Measurements from ENCODE around the gene CST6. TPM values are rescaled to one million over a fixed set of nuclear protein-coding genes. Genes with fewer than 3 reads are reported as not detected.

The CST6 gene
- total and polyA plus RNA-seq, 2 experiments from 2014 or later: 4.2 to 8.3 TPM

DNA sequence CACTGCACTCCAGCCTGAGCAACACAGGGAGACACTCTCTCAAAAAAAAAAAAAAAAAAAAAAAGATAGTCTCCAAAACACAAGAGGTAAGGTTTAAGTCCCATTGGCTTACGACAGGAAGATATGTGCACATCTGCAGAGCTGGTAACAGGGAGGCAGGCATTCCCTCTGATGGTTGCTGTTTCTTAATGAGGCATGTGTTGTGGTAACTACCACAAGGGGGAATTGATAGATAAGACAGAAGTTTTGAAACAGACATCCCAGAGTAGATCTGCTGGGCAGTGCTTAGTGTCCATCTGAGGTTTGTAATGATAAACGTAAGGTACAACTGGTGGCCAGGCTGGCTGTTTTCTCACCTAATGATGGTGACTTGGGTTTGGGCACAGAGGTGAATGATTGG is 14.5 kb upstream of the CST6 start (continued):
- TF ChIP-seq, protein P1, sequence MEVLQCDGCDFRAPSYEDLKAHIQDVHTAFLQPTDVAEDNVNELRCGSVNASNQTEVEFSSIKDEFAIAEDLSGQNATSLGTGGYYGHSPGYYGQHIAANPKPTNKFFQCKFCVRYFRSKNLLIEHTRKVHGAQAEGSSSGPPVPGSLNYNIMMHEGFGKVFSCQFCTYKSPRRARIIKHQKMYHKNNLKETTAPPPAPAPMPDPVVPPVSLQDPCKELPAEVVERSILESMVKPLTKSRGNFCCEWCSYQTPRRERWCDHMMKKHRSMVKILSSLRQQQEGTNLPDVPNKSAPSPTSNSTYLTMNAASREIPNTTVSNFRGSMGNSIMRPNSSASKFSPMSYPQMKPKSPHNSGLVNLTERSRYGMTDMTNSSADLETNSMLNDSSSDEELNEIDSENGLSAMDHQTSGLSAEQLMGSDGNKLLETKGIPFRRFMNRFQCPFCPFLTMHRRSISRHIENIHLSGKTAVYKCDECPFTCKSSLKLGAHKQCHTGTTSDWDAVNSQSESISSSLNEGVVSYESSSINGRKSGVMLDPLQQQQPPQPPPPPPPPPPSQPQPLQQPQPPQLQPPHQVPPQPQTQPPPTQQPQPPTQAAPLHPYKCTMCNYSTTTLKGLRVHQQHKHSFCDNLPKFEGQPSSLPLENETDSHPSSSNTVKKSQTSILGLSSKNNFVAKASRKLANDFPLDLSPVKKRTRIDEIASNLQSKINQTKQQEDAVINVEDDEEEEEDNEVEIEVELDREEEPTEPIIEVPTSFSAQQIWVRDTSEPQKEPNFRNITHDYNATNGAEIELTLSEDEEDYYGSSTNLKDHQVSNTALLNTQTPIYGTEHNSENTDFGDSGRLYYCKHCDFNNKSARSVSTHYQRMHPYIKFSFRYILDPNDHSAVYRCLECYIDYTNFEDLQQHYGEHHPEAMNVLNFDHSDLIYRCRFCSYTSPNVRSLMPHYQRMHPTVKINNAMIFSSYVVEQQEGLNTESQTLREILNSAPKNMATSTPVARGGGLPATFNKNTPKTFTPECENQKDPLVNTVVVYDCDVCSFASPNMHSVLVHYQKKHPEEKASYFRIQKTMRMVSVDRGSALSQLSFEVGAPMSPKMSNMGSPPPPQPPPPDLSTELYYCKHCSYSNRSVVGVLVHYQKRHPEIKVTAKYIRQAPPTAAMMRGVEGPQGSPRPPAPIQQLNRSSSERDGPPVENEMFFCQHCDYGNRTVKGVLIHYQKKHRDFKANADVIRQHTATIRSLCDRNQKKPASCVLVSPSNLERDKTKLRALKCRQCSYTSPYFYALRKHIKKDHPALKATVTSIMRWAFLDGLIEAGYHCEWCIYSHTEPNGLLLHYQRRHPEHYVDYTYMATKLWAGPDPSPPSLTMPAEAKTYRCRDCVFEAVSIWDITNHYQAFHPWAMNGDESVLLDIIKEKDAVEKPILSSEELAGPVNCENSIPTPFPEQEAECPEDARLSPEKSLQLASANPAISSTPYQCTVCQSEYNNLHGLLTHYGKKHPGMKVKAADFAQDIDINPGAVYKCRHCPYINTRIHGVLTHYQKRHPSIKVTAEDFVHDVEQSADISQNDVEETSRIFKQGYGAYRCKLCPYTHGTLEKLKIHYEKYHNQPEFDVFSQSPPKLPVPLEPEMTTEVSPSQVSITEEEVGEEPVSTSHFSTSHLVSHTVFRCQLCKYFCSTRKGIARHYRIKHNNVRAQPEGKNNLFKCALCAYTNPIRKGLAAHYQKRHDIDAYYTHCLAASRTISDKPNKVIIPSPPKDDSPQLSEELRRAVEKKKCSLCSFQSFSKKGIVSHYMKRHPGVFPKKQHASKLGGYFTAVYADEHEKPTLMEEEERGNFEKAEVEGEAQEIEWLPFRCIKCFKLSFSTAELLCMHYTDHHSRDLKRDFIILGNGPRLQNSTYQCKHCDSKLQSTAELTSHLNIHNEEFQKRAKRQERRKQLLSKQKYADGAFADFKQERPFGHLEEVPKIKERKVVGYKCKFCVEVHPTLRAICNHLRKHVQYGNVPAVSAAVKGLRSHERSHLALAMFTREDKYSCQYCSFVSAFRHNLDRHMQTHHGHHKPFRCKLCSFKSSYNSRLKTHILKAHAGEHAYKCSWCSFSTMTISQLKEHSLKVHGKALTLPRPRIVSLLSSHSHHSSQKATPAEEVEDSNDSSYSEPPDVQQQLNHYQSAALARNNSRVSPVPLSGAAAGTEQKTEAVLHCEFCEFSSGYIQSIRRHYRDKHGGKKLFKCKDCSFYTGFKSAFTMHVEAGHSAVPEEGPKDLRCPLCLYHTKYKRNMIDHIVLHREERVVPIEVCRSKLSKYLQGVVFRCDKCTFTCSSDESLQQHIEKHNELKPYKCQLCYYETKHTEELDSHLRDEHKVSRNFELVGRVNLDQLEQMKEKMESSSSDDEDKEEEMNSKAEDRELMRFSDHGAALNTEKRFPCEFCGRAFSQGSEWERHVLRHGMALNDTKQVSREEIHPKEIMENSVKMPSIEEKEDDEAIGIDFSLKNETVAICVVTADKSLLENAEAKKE (CRISPR knock-in tag; IDR thresholded peaks at IDR 0.05): no peak
- TF ChIP-seq EZH2 (IDR thresholded peaks at IDR 0.05; ENCODE audit: low read depth, unreplicated experiment): no peak
- no peak for TF ChIP-seq CTCF (conservative IDR thresholded peaks at IDR 0.05; ENCODE audit: low read depth in 2 of 2)

DNA sequence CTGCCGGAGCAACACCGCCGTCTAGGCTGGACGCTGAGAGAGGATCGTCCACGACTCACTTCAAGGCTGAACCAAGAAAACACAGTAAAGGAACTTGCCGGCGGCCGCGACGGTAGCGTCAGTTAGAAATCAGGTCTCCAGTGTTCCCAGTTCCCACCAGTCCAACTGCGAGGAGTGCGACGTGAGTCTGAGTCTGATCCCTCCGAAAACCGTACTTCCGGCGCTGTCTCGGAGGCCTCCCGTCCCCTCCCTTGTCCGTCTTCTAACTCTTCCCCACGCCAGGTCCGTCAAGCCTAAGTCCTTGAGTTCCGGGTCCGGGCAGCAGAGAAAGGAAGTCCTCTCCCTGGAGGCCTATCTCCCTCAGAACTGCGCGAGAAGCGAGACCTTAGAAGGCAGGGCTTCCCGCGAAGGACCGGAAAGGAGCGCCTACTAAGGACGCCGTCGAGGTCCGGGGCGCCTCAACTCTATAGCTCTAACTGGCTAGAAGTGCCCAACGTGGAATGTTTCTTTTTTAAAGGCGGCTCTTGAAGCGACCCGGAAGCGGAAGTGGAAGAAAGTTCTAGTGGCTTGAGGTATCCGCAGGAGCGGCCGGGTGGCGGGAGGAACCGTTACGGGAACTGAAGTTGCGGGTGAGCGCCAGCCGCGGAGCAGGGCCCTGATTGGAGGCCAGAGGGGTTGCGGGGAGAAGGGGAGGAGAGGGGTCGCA is 9.7 kb upstream of the CST6 start, which contains the start of the genes BANF1 and EIF1AD:
BANF1 (plus strand) TSS at position 562 of the 706 bp plus-strand sequence. CDS start 748 bp downstream, outside the sequence.
EIF1AD (minus strand) TSS at position 216 of the 706 bp plus-strand sequence. CDS start 1,768 bp downstream, outside the sequence.
- Histone ChIP-seq H3K4me1 (ENCODE audit: insufficient read depth) (peaks cover 16% of the 10 kb centered on the region; the same call in 1 of the 2 replicates), H4K20me1 (replicated peaks; ENCODE audit: insufficient read depth) (peaks cover 7% of the 10 kb centered on the region; the same call in 1 of the 2 replicates), H3K27me3 (ENCODE audit: insufficient read depth) (no peaks in the 10 kb centered on the region), H3K27ac (ENCODE audit: low read depth) (peak within 1 kb of the TSS; percentile 99), H3K36me3 (ENCODE audit: insufficient read depth) (peaks cover 24% of the 10 kb centered on the region), H3K79me2 (replicated peaks; ENCODE audit: insufficient read depth) (peaks cover 39% of the 10 kb centered on the region), H3K9me2 (ENCODE audit: insufficient read depth) (no peaks in the 10 kb centered on the region), H3F3A (replicated peaks; ENCODE audit: low read depth) (peaks cover 18% of the 10 kb centered on the region; the same call in 1 of the 2 replicates), H2AFZ (peak within 1 kb of the TSS; percentile 89), H3K4me2 (peak within 1 kb of the TSS; percentile 93), H3K4me3 (peak within 1 kb of the TSS; percentile 97)
- H3K27me3 Mint-ChIP-seq (ENCODE audit: insufficient read depth, low read depth, poor library complexity): peaks cover 14% of the 10 kb centered on the region
- H3K9me3 Mint-ChIP-seq: no peaks in the 10 kb centered on the region
- ATAC-seq: peak; percentile 91
- peaks cover 17% of the 10 kb centered on the region for H3K4me1 Mint-ChIP-seq
- peak within 1 kb of the TSS; percentile 100 for H3K4me3 Mint-ChIP-seq
- peak; percentile 98 for DNase-seq (ENCODE audit: low spot score)
- peaks cover 73% of the 10 kb centered on the region for H3K36me3 Mint-ChIP-seq (ENCODE audit: low read depth)
- peak within 1 kb of the TSS; percentile 99 for H3K27ac Mint-ChIP-seq
- TF ChIP-seq ZNF114 (CRISPR knock-in tag; IDR thresholded peaks at IDR 0.05) (peak; percentile 92), EZH2 (IDR thresholded peaks at IDR 0.05; ENCODE audit: low read depth, unreplicated experiment) (no peak), JUNB (IDR thresholded peaks at IDR 0.05; ENCODE audit: unreplicated experiment) (no peak), NANOG (IDR thresholded peaks at IDR 0.05; ENCODE audit: borderline replicate concordance) (no peak), EZH2phosphoT487 (IDR thresholded peaks at IDR 0.05; ENCODE audit: unreplicated experiment) (no peak), ZNF331 (CRISPR knock-in tag; IDR thresholded peaks at IDR 0.05; ENCODE audit: low read depth) (no peak), STAT1 (IDR thresholded peaks at IDR 0.05; ENCODE audit: unreplicated experiment) (no peak), CREB1 (CRISPR knock-in tag; IDR thresholded peaks at IDR 0.05; ENCODE audit: low read depth) (peak; percentile 78), CTCF (conservative IDR thresholded peaks at IDR 0.05; ENCODE audit: low read depth in 2 of 2) (no peak), POLR2AphosphoS5 (IDR thresholded peaks at IDR 0.05; ENCODE audit: low read depth) (peak; percentile 81)
